HUES6 (cell line): Measurements from ENCODE around the gene NPB.

ENCODE experiments used
- H3K27ac ChIP-seq: 2 replicates; pipeline ENCODE4 v1.7.0; 2013; ENCODE audit warnings: low read depth, mild to moderate bottlenecking, low read length, inconsistent platforms
- H3K27me3 ChIP-seq: 2 replicates; pipeline ENCODE4 v1.6.1; 2013; ENCODE audit warnings: low read length; ENCODE audit not compliant: control insufficient read depth, insufficient read depth
- H3K36me3 ChIP-seq: 2 replicates; pipeline ENCODE4 v1.6.1; 2013; ENCODE audit warnings: low read length; ENCODE audit not compliant: control insufficient read depth, insufficient read depth
- H3K4me1 ChIP-seq: 2 replicates; pipeline ENCODE4 v1.6.1; 2013; ENCODE audit warnings: low read length; ENCODE audit not compliant: control insufficient read depth, insufficient read depth
- H3K4me3 ChIP-seq: 2 replicates; pipeline ENCODE4 v1.5.1; 2013; ENCODE audit warnings: low read depth, low read length
- H3K9ac ChIP-seq: one replicate; pipeline ENCODE4 v1.6.1; 2013; ENCODE audit warnings: mild to moderate bottlenecking, low read length
- H3K9me3 ChIP-seq: 2 replicates; pipeline ENCODE4 v1.6.1; 2013; ENCODE audit warnings: low read depth, low read length; ENCODE audit not compliant: control insufficient read depth, insufficient read depth

The NPB gene

DNA sequence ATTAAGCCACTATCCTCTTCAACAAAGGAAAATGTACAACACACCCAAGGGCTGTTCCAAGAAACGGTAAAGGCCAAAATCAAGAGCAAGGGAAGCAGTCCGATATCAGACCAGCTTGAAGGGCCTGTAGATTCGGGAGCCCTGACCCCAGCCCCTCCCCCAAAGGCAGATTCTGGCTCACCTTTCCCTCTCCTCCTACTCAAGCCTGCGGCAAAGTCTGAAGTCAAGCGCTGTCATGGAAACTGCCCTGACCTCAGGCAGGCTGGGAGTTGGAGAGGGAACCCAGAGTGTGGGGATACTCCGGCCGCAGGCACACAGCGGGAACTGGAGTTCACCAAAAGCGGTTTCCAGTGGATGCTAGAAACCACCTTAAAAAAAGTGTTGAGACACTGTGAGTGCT lies 12.4 kb upstream of the NPB start:
- Histone ChIP-seq H3K27me3 (no peaks in the 10 kb centered on the region), H3K36me3 (peaks cover 71% of the 10 kb centered on the region), H3K27ac (no peak overlapping the region), H3K4me1 (peaks cover 6% of the 10 kb centered on the region; the same call in 1 of the 2 replicates), H3K9me3 (no peaks in the 10 kb centered on the region), H3K4me3 (0 out of 2 replicates have a peak overlapping the region, but pooled peaks have one; percentile 99), H3K9ac (no peak overlapping the region)

DNA sequence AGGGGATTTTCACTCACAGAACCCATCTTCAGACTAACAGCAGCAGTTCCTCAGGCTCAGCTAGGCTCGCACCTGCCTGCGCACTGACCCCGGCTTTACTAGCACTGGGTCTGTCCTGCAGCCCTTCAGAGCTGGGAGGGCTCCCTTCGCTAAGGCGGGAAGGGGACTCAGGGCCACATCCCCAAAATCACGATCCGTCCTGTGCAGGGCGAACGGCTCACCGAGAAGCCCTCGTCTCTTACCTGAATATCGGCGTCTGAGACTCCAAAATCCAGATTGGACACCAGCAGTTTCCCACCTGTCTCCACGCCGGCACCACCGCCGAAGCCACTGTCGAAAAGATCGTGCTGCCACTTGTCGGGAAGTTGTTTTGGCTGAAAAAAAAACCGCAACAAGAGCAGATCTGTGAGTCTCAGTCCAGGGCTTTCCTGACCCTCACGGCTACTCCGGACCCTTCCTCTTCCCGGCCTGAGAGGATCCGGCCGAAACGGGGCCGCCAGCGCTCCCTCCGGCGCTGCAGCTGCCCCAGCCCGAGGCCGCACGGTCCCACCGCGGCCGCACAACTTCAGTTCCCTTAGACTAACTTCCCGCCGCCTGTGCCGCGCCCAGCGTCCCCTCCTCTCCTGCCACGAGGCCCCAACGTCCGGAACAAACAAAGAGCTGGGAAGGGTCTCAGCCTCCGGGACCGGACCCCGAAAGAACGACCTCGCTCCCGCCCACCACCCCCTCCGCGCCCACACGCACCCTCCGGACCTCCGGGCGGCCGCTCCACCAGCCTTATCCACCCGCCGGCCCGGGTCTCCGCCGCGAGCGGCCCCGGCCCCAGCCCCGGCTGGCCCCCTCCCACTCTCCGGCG lies 11.4 kb upstream of the NPB start:
- H3K4me1 ChIP-seq, result peaks cover 6% of the 10 kb centered on the region; the same call in 1 of the 2 replicates
- H3K36me3 ChIP-seq, result peaks cover 67% of the 10 kb centered on the region
- peak overlapping the region; percentile 95 for H3K27ac ChIP-seq

DNA sequence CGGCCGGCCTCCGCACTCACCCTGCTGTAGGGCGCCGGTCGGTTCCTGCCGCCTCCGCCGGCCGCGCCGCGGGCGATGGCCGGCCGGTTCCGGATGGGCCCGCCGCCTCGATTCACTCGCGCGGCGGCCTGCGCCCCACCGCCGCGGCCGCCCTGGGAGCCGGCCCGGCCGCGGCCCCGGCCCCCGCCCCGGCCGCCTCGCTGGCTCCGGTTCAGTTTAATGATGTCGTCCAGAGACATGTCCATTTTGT lies 10.8 kb upstream of the NPB start:
- no peaks in the 10 kb centered on the region for H3K9me3 ChIP-seq
- no peaks in the 10 kb centered on the region for H3K27me3 ChIP-seq
- peak overlapping the region; percentile 95 for H3K27ac ChIP-seq
- peaks cover 62% of the 10 kb centered on the region for H3K36me3 ChIP-seq
- peaks cover 6% of the 10 kb centered on the region; the same call in 1 of the 2 replicates for H3K4me1 ChIP-seq
- peak overlapping the region; percentile 99 for H3K4me3 ChIP-seq
- peak overlapping the region; percentile 99 for H3K9ac ChIP-seq

More for the DNA sequence above, 11.4 kb upstream of the NPB start:
- peak overlapping the region; percentile 99 for H3K4me3 ChIP-seq
- peak overlapping the region; percentile 99 for H3K9ac ChIP-seq
- H3K9me3 ChIP-seq, result no peaks in the 10 kb centered on the region
- H3K27me3 ChIP-seq, result no peaks in the 10 kb centered on the region

DNA sequence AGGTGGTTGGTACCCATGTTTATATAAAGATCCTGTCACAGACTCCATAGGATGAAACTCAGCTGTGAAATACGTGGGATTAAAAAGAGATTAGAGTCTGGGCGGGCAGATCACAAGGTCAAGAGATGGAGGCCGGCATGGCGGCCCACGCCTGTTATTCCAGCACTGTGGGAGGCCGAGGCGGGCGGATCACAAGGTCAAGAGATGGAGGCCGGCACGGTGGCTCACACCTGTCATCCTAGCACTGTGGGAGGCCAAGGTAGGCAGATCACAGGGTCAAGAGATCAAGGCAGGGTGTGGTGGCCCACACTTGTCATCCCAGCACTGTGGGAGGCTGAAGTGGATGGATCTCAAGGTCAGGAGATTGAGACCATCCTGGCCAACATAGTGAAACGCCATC lies 6.6 kb upstream of the NPB start:
- Histone ChIP-seq H3K9me3 (no peaks in the 10 kb centered on the region), H3K27ac (no peak overlapping the region), H3K4me3 (no peak overlapping the region), H3K9ac (no peak overlapping the region), H3K27me3 (no peaks in the 10 kb centered on the region), H3K36me3 (peaks cover 57% of the 10 kb centered on the region), H3K4me1 (peaks cover 2% of the 10 kb centered on the region; the same call in 1 of the 2 replicates)

DNA sequence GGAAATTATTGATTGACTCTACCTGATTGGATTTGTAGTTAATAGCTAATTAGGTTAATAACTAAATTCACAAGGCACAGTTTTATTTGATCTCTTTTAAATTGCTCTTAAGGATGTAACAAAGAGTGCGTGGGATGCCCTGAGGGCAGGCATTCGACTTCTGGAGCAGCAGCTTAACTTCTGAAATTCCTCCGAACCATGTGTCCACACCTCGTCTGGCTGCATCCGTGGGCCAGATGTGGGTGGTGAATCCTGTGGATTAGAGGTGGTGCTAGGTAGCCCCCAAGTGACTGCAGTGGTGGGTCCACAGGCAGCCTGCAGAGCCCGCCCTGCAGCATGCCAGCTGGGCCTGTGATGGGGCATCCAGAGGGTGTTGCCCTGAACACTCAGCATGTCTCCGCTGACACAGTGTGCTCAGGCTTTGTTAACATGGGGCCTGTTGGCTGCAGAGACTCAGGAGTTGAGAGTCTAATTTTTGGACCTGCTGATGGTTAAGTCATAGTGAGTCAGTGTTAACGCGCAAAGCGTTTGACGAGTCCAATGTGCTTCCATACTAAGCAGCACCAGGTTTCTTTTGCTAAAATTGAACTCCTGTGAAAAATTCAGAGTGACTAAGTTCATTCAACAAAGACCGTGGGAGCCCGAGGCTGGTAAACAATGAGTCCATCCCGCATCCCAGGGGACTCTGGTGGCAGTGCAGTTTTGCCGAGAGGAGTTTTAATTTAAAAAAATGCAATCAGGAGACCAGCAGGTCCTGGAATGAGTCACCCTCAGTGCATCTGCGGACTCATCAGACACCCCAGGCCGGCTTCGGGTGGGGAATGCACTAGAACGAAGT lies 3.8 kb upstream of the NPB start:
- Histone ChIP-seq H3K27ac (no peak overlapping the region), H3K9ac (no peak overlapping the region)

DNA sequence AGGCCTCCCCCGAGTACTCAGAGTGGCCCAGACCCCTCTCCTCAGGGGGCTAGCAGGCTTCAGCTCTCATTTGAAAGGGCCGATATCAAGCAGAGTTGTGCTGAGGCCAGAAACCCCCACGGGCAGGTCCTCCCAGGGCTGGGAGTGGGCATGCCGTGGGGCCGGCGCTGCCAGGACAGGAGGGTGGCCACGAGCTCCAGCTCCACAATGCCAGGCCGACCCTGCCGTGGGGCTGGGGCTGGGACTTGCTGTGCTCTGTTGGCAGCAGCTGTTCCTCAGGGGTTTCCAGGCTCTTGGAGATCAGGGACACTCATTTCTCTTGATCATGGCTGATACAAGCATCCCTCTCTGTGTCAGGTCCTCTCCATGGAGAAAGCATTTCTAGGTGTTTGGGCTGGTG lies 3.2 kb upstream of the NPB start:
- Histone ChIP-seq H3K9ac (no peak overlapping the region), H3K36me3 (peaks cover 50% of the 10 kb centered on the region), H3K27me3 (peaks cover 20% of the 10 kb centered on the region)

More for the DNA sequence above, 3.8 kb upstream of the NPB start:
- Histone ChIP-seq H3K4me3 (no peak overlapping the region), H3K36me3 (peaks cover 56% of the 10 kb centered on the region), H3K4me1 (0 out of 2 replicates have a peak, but pooled peaks cover 9% of the 10 kb centered on the region), H3K27me3 (peaks cover 20% of the 10 kb centered on the region), H3K9me3 (no peaks in the 10 kb centered on the region)

DNA sequence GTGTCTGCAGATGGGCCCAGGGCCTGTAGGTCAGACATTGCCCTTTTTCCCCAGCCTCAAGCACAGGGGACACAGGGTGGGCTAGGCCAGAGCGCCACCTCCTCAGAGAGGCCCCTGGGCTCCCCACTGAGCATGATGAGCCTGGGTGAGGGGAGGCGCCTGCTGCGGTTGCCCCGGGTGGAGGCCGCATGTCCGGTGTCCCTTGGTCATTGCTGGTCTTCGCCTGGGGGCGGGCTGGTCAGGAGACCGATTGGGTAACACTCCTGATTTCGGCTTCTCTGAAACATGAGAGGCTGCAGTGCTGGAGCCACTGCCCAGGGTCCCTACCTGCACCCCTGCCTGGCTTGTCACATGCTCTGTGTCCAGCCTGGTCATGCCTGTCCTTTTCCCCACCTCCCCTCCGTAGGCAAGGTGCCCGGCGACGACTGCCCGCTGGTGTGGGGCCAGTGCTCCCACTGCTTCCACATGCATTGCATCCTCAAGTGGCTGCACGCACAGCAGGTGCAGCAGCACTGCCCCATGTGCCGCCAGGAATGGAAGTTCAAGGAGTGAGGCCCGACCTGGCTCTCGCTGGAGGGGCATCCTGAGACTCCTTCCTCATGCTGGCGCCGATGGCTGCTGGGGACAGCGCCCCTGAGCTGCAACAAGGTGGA lies 2.4 kb upstream of the NPB start:
- Histone ChIP-seq H3K36me3 (peaks cover 52% of the 10 kb centered on the region), H3K27ac (no peak overlapping the region), H3K27me3 (peaks cover 20% of the 10 kb centered on the region), H3K9ac (no peak overlapping the region), H3K4me1 (0 out of 2 replicates have a peak, but pooled peaks cover 9% of the 10 kb centered on the region), H3K9me3 (no peaks in the 10 kb centered on the region), H3K4me3 (no peak overlapping the region)

More for the DNA sequence above, 3.2 kb upstream of the NPB start:
- 0 out of 2 replicates have a peak, but pooled peaks cover 9% of the 10 kb centered on the region for H3K4me1 ChIP-seq
- H3K9me3 ChIP-seq, result no peaks in the 10 kb centered on the region
- H3K4me3 ChIP-seq, result no peak overlapping the region
- H3K27ac ChIP-seq, result no peak overlapping the region

DNA sequence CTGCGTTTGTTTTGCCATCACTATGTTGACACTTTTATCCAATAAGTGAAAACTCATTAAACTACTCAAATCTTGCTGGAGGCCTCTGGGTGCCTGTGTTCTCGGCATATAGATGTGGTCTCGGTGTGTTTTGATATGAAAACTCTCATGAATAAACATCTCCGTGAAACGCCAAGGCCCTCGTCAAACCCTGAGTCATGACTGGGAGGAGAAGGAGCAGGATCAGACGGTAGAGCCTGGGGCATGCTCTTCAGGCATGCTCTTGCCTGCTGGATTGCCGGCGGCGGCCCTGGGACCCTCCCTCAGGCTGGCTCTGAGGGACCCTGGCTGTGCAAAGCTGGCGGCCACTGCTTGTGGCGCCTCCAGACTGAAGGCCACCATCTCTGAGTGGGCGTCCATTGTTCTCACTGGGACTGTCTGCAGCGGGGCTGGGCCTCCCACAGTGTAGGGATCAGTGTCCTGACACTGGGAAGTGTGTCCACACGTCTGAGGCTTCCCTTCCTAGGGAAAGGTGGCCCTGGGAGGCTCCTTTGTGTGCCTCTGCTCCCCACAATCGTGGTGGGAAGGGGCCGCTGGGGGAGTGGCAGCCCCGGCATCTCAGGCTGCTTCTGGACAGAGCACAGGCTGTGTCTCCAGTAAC lies 1.7 kb upstream of the NPB start:
- peaks cover 55% of the 10 kb centered on the region for H3K36me3 ChIP-seq
- H3K4me1 ChIP-seq, result 0 out of 2 replicates have a peak, but pooled peaks cover 9% of the 10 kb centered on the region
- no peaks in the 10 kb centered on the region for H3K9me3 ChIP-seq
- H3K27ac ChIP-seq, result no peak overlapping the region
- H3K9ac ChIP-seq, result no peak overlapping the region
- H3K27me3 ChIP-seq, result peaks cover 20% of the 10 kb centered on the region
- H3K4me3 ChIP-seq, result no peak overlapping the region

DNA sequence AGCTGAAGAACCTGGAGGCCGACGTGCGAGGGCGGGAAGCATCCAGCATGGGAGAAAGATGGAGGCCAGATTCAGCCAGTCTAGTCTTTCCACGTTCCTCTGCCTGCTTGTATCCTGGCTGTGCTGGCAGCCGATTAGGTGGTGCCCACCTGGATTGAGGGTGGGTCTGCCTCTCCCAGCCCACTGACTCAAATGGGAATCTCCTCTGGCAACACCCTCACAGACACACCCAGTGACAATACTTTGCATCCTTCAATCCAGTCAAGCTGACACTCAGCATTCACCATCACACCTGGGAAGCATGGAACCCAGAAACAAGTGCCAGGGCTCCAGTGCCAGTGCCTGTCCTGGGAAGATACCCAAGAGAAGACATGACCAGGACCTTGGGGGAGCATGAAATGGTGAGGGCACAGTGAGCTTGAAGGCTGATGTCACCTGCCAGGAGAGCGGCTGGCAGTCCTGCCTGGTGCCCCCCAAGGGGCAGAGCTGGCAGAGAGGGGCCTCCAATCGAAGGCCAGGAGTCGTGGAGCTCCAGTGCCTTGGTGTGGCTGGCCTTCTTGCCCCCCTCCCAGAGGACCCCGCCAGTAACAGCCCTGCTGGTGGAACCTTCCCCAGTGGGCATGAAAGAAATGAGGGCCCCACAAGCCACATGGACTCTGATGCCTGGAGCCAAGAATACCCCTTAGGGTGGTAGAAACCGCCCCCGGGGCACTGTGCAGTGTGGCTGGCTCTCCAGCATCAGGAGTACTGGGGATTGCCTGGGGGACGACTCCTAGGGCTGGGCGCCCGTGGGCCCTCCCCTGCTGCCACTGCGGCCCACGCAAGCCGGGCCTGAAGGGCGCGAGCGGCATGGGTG lies 643 bp upstream of the NPB start:
- peaks cover 20% of the 10 kb centered on the region for H3K27me3 ChIP-seq
- H3K9me3 ChIP-seq, result no peaks in the 10 kb centered on the region
- peak overlapping the region; percentile 53 for H3K4me3 ChIP-seq
- H3K27ac ChIP-seq, result no peak overlapping the region
- peaks cover 60% of the 10 kb centered on the region for H3K36me3 ChIP-seq
- peak overlapping the region; percentile 7 for H3K9ac ChIP-seq
- 0 out of 2 replicates have a peak, but pooled peaks cover 9% of the 10 kb centered on the region for H3K4me1 ChIP-seq
